ENCODE results near the gene CD274.

GRCh38 chr9:5455181-5455580 lies 4.8 kb downstream of the CD274 start:
- no peak for TF ChIP-seq CTCF (IDR thresholded peaks at IDR 0.05)
- TF ChIP-seq POLR2A (IDR thresholded peaks at IDR 0.05) = no peak
- TF ChIP-seq EP300 (IDR thresholded peaks at IDR 0.05) = no peak
- no peak for TF ChIP-seq POLR2AphosphoS5 (IDR thresholded peaks at IDR 0.05)

All from stomach (tissue), 4 donors.